ENCODE results near the gene MOV10L1. TPM values are rescaled to one million over a fixed set of nuclear protein-coding genes. Genes with fewer than 3 reads are reported as not detected.

The MOV10L1 gene
- total and polyA plus RNA-seq, 7 experiments from 2014 or later: not detected

- DNase-seq: no peak
- H3K9me3 ChIP-seq (ENCODE audit: control insufficient read depth in 2 of 3, low read length in 3 of 3): no peaks in the 10 kb centered on the region
- no peak for ATAC-seq
- no peak overlapping the region for H3K4me3 ChIP-seq (ENCODE audit: low read length)
- H3K4me1 ChIP-seq (ENCODE audit: control insufficient read depth in 2 of 2, insufficient read depth in 2 of 2, low read length in 2 of 2): no peaks in the 10 kb centered on the region
- Mint-ChIP-seq H3K36me3 (no peaks in the 10 kb centered on the region), H3K27ac (no peak overlapping the region), H3K27me3 (no peaks in the 10 kb centered on the region), H3K9me3 (no peaks in the 10 kb centered on the region), H3K4me3 (no peak overlapping the region), H3K4me1 (no peaks in the 10 kb centered on the region)
- no peaks in the 10 kb centered on the region for H3K36me3 ChIP-seq (ENCODE audit: control insufficient read depth in 2 of 3, insufficient read depth in 3 of 3, low read length in 3 of 3)
- CTCF ChIA-PET: no interaction called here
- H3K27me3 ChIP-seq (ENCODE audit: control insufficient read depth in 2 of 2, insufficient read depth in 2 of 2, low read length in 2 of 2): no peaks in the 10 kb centered on the region
- POLR2A ChIA-PET: no interaction called here
- no peak overlapping the region for H3K27ac ChIP-seq (ENCODE audit: low read depth, low read length)
- intact Hi-C loops (cut with micrococcal nuclease): no loop called here
These were observed 15.8 kb upstream of the MOV10L1 start for GRCh38 chr22:50074056-50074455.

- Histone ChIP-seq H3K27ac (ENCODE audit: low read depth, low read length) (no peak overlapping the region), H3K27me3 (ENCODE audit: control insufficient read depth in 2 of 2, insufficient read depth in 2 of 2, low read length in 2 of 2) (no peaks in the 10 kb centered on the region), H3K4me3 (ENCODE audit: low read length) (no peak overlapping the region), H3K9me3 (ENCODE audit: control insufficient read depth in 2 of 3, low read length in 3 of 3) (no peaks in the 10 kb centered on the region), H3K4me1 (ENCODE audit: control insufficient read depth in 2 of 2, insufficient read depth in 2 of 2, low read length in 2 of 2) (no peaks in the 10 kb centered on the region), H3K36me3 (ENCODE audit: control insufficient read depth in 2 of 3, insufficient read depth in 3 of 3, low read length in 3 of 3) (no peaks in the 10 kb centered on the region)
- ChIA-PET CTCF (no interaction called here), POLR2A (no interaction called here)
- intact Hi-C loops (cut with micrococcal nuclease): no loop called here
- DNase-seq (no peak), ATAC-seq (no peak)
- H3K4me3 Mint-ChIP-seq: no peak overlapping the region
- no peak overlapping the region for H3K27ac Mint-ChIP-seq
- H3K9me3 Mint-ChIP-seq: no peaks in the 10 kb centered on the region
- no peaks in the 10 kb centered on the region for H3K27me3 Mint-ChIP-seq
- H3K36me3 Mint-ChIP-seq: no peaks in the 10 kb centered on the region
- H3K4me1 Mint-ChIP-seq: no peaks in the 10 kb centered on the region
These were observed 15.0 kb upstream of the MOV10L1 start for GRCh38 chr22:50074551-50075530.

GRCh38 chr22:50076646-50077535 is 12.9 kb upstream of the MOV10L1 start:
- ChIA-PET CTCF (no interaction called here), POLR2A (no interaction called here)
- no peak for ATAC-seq

GRCh38 chr22:50078246-50078645 is 11.6 kb upstream of the MOV10L1 start:
- Histone ChIP-seq H3K27ac (ENCODE audit: low read depth, low read length) (no peak overlapping the region), H3K9me3 (ENCODE audit: control insufficient read depth in 2 of 3, low read length in 3 of 3) (no peaks in the 10 kb centered on the region), H3K27me3 (ENCODE audit: control insufficient read depth in 2 of 2, insufficient read depth in 2 of 2, low read length in 2 of 2) (no peaks in the 10 kb centered on the region), H3K4me1 (ENCODE audit: control insufficient read depth in 2 of 2, insufficient read depth in 2 of 2, low read length in 2 of 2) (no peaks in the 10 kb centered on the region), H3K36me3 (ENCODE audit: control insufficient read depth in 2 of 3, insufficient read depth in 3 of 3, low read length in 3 of 3) (no peaks in the 10 kb centered on the region), H3K4me3 (ENCODE audit: low read length) (no peak overlapping the region)
- CTCF ChIA-PET: no interaction called here
- DNase-seq (no peak), ATAC-seq (no peak)
- POLR2A ChIA-PET: no interaction called here
- no peaks in the 10 kb centered on the region for H3K36me3 Mint-ChIP-seq
- peaks cover 0 to 8% (median 2%) of the 10 kb centered on the region in 5 donors for H3K27me3 Mint-ChIP-seq
- H3K4me3 Mint-ChIP-seq: no peak overlapping the region
- H3K9me3 Mint-ChIP-seq: no peaks in the 10 kb centered on the region
- peaks cover 0 to 7% (median 3%) of the 10 kb centered on the region in 7 donors for H3K4me1 Mint-ChIP-seq
- no peak overlapping the region for H3K27ac Mint-ChIP-seq
- intact Hi-C loops (cut with micrococcal nuclease): no loop called here

More at GRCh38 chr22:50076646-50077535, 12.9 kb upstream of the MOV10L1 start:
- no peaks in the 10 kb centered on the region for H3K27me3 ChIP-seq (ENCODE audit: control insufficient read depth in 2 of 2, insufficient read depth in 2 of 2, low read length in 2 of 2)
- no peak overlapping the region for H3K4me3 ChIP-seq (ENCODE audit: low read length)
- intact Hi-C loops (cut with micrococcal nuclease): no loop called here
- H3K36me3 Mint-ChIP-seq: no peaks in the 10 kb centered on the region
- no peak for DNase-seq
- H3K27ac Mint-ChIP-seq: no peak overlapping the region
- H3K27ac ChIP-seq (ENCODE audit: low read depth, low read length): no peak overlapping the region
- no peaks in the 10 kb centered on the region for H3K36me3 ChIP-seq (ENCODE audit: control insufficient read depth in 2 of 3, insufficient read depth in 3 of 3, low read length in 3 of 3)
- H3K9me3 Mint-ChIP-seq: no peaks in the 10 kb centered on the region
- H3K4me3 Mint-ChIP-seq: no peak overlapping the region
- no peaks in the 10 kb centered on the region for H3K4me1 ChIP-seq (ENCODE audit: control insufficient read depth in 2 of 2, insufficient read depth in 2 of 2, low read length in 2 of 2)
- no peaks in the 10 kb centered on the region for H3K9me3 ChIP-seq (ENCODE audit: control insufficient read depth in 2 of 3, low read length in 3 of 3)
- peaks cover 0 to 7% (median 0%) of the 10 kb centered on the region in 7 donors for H3K4me1 Mint-ChIP-seq
- peaks cover 0 to 8% (median 2%) of the 10 kb centered on the region in 5 donors for H3K27me3 Mint-ChIP-seq

- H3K36me3 Mint-ChIP-seq: no peaks in the 10 kb centered on the region
- Histone ChIP-seq H3K4me1 (ENCODE audit: control insufficient read depth in 2 of 2, insufficient read depth in 2 of 2, low read length in 2 of 2) (no peaks in the 10 kb centered on the region), H3K27me3 (ENCODE audit: control insufficient read depth in 2 of 2, insufficient read depth in 2 of 2, low read length in 2 of 2) (no peaks in the 10 kb centered on the region), H3K36me3 (ENCODE audit: control insufficient read depth in 2 of 3, insufficient read depth in 3 of 3, low read length in 3 of 3) (no peaks in the 10 kb centered on the region), H3K9me3 (ENCODE audit: control insufficient read depth in 2 of 3, low read length in 3 of 3) (no peaks in the 10 kb centered on the region), H3K27ac (ENCODE audit: low read depth, low read length) (no peak overlapping the region), H3K4me3 (ENCODE audit: low read length) (no peak overlapping the region)
- H3K27me3 Mint-ChIP-seq: peaks cover 0 to 8% (median 2%) of the 10 kb centered on the region in 5 donors
- ChIA-PET CTCF (no interaction called here), POLR2A (no interaction called here)
- ATAC-seq (no peak), DNase-seq (no peak)
- H3K27ac Mint-ChIP-seq: no peak overlapping the region
- H3K4me3 Mint-ChIP-seq: no peak overlapping the region
- intact Hi-C loops (cut with micrococcal nuclease): no loop called here
- H3K9me3 Mint-ChIP-seq: no peaks in the 10 kb centered on the region
- peaks cover 0 to 7% (median 3%) of the 10 kb centered on the region in 7 donors for H3K4me1 Mint-ChIP-seq
These were observed 11.0 kb upstream of the MOV10L1 start for GRCh38 chr22:50078761-50079160.

GRCh38 chr22:50080077-50080465 is 9.7 kb upstream of the MOV10L1 start:
- H3K4me3 Mint-ChIP-seq: no peak overlapping the region
- H3K27ac ChIP-seq (ENCODE audit: low read depth, low read length): no peak overlapping the region
- H3K4me1 Mint-ChIP-seq: peaks cover 0 to 11% (median 3%) of the 10 kb centered on the region in 7 donors
- no peak overlapping the region for H3K4me3 ChIP-seq (ENCODE audit: low read length)
- DNase-seq (no peak), ATAC-seq (no peak)
- H3K27me3 Mint-ChIP-seq: peaks cover 0 to 8% (median 7%) of the 10 kb centered on the region in 5 donors
- intact Hi-C loops (cut with micrococcal nuclease): no loop called here
- no peaks in the 10 kb centered on the region for H3K9me3 Mint-ChIP-seq
- H3K9me3 ChIP-seq (ENCODE audit: control insufficient read depth in 2 of 3, low read length in 3 of 3): no peaks in the 10 kb centered on the region
- H3K36me3 Mint-ChIP-seq: no peaks in the 10 kb centered on the region
- no peak overlapping the region for H3K27ac Mint-ChIP-seq
- no peaks in the 10 kb centered on the region for H3K27me3 ChIP-seq (ENCODE audit: control insufficient read depth in 2 of 2, insufficient read depth in 2 of 2, low read length in 2 of 2)
- POLR2A ChIA-PET: no interaction called here
- CTCF ChIA-PET: no interaction called here
- H3K36me3 ChIP-seq (ENCODE audit: control insufficient read depth in 2 of 3, insufficient read depth in 3 of 3, low read length in 3 of 3): no peaks in the 10 kb centered on the region
- no peaks in the 10 kb centered on the region for H3K4me1 ChIP-seq (ENCODE audit: control insufficient read depth in 2 of 2, insufficient read depth in 2 of 2, low read length in 2 of 2)

All from naive thymus-derived CD4-positive, alpha-beta T cell (primary cell).